NCI-H1417 (cell line): ENCODE measurements around the gene ANO1.

Source experiments
- DNase-seq, 3 experiments: peaks; one replicate each; lab custom pipeline; 2025; lab: John Stamatoyannopoulos, UW

Gene ANO1

DNA sequence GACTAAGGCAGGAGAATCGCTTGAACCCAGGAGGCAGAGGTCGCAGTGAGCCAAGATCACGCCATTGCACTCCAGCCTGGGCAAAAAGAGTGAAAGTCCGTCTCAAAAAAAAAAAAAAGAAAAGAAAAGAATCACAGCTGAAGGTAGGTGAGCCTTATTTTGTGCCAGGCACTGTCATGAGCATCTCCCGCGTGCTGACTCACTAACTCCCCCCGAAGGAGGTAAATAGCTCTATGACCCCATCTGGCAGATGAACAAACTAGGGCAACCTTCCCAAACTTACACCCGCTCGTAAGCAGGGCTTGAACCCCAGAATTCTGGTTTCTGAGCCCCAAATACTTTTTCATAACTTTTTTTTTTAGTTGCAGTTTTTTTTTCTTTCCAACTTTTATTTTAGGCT, 60.3 kb downstream of the ANO1 start:
- no peak for DNase-seq

DNA sequence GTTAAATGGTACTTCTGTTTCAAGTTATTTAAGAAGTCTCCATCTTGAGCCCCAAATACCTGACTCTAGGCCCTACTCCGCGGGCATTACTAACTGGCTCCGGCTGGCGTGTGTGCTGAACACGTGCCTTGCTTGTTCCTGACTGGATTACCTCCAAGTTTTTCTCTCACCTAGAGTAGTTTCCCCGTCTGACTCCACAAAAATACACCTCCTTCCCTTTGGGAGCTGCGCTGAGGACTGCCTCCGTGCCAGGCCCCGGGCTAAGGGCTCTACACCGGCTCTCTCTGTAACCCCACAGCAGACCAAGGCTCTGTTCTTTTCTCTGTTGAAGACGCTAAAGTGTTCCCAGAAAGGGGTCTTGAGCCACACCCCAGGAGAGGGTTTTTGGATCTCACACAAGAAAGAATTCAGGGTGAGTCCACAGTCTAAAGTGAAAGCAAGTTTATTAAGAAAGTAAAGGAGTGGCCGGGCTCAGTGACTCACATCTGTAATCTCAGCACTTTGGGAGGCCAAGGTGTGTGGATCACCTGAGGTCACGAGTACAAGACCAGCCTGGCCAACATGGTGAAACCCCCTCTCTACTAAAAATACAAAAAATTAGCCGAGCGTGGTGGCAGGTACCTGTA, 61.8 kb downstream of the ANO1 start:
- DNase-seq, result no peak

DNA sequence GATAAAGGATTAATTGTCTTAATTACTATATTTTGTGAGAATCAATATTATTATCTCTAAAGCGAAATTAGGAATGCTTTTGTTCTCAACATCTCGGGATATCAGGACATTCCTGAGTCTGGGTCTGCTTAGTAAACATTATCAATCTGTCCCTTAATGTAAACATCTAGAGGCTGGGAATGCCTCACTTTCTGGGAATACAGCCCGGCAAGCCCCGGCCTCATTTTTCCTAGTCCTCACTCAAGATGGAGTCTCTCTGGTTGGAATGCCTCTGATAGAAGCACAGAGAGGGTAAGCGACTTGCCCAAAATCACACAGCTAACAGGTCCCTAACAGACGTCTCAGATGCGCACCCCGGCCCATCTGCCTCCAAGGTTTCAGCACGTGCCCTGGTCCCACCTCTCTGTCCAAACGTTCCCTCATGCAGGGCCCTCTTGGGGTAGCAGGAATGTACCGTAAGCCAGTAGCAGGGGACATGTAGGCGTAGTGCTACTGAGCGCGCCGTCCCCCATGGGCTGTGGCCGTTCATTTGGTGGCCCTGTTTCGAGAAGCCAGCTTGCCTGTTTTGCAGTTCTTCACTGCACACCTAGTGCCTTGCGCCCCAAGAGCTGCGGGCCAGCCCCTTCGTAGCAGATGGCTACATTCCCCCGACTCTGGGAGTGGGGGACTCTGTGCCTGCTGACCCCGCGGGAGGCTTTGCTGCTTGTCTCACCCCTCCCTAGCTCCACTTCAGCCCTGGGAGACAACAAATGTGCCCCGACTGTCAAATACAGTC, 62.8 kb downstream of the ANO1 start:
- no peak for DNase-seq

DNA sequence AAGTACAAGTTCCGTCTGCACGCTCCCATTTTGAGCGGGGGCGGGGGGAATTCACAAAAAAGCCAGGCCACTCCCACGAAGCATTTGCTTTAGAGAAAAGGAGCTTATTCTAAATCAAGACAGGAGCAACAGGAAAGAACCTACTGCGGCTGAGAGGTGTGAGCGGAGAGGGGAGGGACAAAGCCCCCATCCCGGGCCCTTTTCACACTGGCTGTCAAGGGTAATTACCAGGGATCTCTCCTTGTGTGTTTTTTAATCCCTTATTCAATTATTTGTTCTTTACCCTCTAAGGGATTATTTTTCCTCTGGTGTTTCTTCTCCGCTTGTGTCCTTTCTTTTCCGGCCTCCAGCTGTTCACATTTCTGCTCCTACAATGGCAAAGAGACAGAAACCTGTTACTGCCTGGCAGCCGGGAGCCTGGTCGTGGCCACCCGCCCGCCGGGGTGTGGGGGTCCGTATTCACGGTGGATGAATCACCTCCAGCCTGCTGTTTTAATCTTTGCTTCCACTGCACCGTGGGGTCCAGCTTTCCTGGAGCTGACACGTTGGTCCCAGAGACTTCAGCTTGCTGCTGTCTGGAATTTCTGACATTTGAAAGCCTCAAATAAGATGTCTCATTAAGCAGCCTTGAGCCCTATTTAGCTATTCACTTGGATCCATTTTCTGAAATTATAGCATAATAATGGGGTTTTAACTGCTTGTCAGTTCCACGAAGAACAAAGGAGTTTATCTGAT, 63.5 kb downstream of the ANO1 start:
- DNase-seq, result peak in 2 of 3 experiments; percentile 66 to 86

DNA sequence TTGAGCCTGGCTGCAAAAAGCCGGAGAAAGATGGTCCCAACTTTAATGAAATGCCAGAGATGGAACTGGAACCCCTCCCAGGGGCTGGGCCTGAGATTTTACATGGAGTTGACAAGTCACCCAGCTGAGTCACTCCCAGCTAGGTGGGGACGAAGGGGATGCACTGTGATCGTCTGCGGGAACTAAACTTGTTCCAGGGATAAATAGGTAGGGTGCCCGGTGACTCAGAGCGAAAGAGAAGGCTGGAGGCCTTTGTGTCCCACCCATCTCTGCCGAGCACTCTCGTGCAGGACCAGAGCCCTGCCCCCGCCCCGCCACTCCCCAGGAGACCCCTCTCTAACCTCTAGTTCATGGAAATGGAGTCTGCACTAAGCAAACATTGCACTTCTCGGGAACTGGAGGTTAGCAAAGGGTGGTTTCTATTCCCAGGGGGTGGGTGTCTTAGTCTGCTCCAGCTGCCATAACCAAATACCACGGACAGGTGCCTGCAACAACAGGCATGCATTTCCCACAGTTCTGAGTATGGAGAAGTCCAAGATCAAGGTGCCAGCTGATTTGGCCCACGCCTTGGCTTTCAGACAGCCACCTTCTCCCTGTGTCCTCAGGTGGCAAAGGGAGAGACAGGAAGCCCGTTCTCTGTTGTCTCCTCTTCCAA, 64.2 kb downstream of the ANO1 start:
- DNase-seq, result peak in 2 of 3 experiments; percentile 37 to 74

DNA sequence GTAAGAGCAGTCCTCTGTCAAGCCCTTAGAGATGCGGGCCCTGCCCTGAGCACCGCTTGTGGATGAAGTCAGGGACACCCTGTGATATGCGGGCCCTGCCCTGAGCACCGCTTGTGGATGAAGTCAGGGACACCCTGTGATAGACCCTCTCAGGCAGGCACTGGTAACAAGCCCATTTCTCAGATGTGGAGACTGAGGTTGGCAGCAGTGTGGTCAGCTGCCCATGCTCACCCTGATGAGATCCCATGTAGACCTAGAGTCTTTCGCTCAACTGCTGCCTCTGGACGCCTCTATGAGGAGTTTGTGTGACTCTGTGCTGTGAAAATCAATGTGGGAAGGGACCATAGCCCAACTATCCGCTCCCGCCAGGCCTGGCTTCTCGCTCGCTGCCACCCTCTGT, 66.1 kb downstream of the ANO1 start:
- no peak for DNase-seq

DNA sequence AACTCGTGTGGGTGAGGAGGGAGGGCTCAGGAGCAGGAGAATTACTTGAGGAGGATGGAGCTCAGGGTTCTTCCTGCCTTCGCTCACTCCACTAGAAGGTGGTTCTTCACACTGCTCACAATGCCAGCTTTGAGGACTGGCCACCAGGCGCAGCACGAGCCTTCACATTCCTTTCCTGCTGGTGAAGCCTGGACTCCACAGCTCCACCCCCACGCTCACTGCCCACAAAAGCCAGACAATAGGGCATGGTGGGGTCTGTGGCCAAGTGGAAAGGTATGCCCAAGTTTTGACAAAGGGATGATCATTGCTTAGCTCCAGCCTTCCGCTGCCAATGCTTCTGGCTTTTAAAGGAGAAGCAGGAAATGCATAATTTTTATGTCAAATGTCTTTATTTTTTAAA, 67.0 kb downstream of the ANO1 start:
- DNase-seq, result no peak

DNA sequence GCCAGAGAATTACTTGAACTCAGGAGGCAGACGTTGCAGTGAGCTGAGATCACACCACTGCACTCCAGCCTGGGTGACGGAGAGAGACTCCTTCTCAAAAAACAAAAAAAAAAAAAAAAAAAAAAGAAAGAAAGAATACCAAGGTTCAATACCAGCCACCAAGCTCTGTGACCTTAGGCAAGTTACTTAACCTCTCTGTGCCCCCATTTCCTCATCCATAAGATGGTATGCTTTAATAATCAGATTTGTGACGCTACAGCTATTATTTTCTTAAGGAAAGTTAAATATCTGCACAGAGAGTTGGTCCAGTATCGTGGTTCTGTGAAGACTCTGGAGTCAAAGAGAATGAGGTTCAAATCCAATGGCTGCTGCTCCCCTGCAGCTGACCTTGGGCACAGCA, 67.7 kb downstream of the ANO1 start:
- DNase-seq, result no peak

DNA sequence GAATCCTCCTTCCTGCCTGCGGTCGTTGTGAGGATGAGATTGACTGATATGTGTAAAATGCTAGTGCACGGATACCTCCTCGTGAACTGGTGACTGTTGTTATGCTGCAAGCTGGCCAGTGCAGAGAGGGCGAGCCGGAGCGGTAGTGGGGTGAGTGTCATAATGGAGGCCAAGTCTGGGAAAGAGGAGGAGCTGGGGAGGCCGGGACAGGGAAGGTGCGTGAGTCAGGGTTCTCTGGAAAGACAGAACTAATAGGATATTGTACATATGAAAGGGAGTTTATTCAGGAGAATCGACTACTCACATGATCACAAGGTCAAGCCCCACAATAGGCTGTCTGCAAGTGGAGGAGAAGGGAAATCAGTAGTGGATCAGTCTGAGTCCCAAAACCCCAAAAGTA, 68.2 kb downstream of the ANO1 start:
- no peak for DNase-seq

DNA sequence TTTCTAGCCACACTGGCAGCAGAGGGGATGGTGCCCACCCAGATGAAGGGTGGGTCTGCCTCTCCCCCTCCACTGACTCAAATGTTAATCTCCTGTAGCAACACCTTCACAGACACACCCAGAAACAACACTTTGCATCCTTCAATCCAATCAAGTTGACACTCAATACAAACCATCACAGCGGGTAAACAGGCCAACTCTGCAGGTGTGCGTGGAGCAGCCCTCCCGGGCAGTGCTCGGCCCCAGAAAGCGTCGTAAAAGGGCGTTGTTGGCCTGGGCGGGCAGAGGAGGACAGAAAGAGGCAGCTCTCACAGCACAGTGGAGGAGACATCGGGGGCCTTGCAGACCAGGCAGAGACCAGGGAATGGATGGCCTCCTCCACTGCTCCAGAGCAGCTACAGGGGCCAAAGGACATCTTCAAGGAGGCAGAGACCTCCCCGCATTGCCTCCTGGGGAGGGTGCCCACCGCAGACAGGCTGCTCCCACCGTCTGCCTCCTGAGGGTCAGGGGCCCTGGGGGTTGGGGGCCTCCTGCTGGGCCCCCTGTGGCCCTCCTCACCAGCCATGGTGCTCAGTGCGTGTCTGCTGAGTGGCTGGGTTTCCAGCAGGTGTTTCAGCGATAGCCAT, 68.9 kb downstream of the ANO1 start:
- DNase-seq, result peak in 2 of 3 experiments; percentile 69 to 88

DNA sequence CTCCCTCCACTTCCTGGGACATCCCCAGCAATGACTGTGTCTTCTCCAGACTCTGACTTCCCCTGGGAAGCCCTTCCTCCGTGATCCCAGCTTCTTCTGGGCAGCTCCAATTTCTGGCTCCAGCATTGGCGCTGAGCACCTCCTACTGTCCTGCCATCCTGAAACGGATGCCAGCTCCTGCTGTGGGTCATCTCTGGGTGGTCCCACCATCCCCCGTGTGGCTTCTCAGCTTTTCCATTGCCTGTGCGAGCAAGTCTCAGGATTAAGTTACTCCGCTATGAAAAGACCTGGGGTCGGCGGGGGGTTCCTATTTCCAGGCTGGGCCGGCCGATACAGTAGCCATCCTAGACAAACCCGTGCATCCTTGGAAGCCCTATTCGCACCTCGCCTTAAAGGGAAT, 69.6 kb downstream of the ANO1 start:
- DNase-seq, result peak in 1 of 3 experiments; percentile 31

DNA sequence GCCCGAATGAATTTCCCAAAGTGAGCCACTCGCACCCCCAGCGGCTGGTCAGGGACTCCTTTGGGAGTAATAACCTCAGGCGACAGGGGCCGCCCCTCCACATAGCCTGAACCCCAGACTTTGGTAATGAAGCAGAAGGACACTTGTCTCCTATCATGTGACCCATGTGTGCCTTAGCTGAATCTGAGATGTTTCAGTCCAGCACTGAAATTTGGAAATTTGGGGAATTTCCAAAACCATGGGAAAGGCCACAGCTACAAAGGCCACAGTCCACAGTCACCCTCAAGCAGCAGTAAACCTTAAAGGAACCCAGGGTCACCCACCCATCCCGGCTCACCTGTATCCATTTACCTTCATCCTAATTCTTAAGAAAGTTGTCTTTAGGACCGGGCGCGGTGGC, 73.6 kb downstream of the ANO1 start:
- no peak for DNase-seq

DNA sequence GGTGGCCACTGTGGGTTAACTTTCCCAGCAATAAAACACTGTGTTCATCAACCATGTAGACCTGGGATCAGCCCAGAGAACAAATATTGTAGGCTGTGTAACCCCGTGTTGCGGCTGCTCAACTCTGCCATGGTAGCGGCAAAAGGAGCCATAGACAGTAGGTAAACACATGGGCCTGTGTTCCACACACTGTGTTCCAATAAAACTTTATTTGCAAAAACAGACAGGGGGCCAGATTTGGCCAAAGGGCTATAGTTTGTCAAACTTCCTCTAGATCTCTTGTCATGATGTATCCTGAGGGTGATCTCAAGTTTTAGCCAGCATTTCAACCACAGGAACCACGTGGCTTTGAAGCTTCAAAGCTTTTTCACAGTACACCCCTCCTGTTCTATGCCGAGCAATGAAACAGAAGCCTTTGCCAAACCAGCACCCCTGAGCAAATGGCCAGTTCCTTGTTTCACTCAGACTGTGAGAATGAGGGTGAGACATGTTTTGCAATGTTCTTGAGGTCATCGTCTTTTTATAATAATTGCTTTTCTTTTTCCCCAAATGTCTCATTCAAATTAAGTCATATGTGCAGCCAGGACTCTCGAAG, 75.1 kb downstream of the ANO1 start:
- no peak for DNase-seq

DNA sequence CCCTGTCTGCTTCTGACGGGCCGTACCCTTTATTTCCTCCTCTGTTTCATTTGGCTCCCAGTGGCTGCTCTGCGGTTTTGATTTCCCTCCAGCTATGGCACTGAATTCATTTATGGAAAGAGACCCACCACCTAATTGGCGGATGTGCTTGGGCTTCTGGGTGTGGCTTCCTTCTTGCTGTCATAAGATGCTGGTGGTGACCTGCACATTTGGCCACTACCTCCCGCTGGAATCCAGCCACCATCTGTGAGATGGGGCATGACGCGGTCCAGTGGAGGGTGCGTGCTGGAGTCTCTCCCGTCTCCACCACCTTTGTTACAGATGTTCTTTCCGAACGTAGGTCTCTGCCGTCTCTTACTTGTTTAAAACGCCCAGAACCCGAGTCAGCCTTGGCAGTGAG, 77.3 kb downstream of the ANO1 start:
- DNase-seq, result no peak

DNA sequence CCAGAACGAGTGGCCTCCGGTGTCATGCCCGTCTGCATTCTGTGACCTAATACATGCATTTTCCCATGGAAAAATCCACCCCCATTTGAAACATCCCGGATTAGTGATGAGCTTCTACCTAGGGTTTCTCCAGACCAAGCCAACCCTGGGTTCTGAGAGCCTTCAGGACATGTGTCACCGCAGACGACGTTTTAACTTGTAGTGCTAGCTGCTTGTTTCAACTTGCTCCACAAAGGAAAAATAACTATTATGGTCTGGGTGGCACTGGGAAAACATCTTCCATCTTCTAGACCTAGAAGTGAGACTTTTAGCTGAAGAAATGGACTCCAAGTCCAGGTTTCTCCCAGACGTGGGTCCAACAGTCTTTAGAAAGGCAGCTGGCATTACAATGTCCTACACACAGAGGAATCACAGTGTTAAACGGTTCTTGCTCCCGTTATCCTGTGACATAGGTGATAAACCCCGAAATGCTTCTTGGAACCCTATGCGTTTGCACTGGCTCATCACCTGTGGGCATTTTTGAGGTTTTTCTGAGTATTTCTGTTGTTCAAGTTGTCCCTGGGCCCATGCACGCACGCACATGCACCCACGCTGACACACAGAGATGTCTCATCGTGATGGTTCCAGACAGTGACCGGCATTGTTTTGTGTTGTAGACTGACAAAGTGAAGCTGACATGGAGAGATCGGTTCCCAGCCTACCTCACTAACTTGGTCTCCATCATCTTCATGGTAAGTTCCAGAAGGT, 78.3 kb downstream of the ANO1 start:
- no peak for DNase-seq

DNA sequence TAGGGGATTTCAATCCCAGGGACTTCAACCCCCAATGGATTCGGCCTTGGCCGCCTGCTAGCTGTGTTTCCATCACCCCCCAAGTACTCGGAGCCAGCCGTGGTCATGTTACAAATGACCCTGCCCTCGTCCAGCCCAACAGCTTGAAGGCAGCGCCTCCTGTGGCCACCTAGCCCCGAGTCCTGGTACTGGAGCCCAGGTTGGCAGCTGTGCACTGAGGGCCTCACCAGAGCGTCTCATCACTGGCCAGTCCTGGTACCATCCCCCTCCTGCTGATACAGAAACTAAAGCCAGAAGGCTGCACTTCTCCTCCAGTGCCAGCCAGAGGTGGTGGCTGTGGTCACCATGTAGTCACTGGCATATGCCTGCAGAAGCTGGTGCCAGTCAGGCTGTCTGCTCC, 80.1 kb downstream of the ANO1 start:
- DNase-seq, result no peak

DNA sequence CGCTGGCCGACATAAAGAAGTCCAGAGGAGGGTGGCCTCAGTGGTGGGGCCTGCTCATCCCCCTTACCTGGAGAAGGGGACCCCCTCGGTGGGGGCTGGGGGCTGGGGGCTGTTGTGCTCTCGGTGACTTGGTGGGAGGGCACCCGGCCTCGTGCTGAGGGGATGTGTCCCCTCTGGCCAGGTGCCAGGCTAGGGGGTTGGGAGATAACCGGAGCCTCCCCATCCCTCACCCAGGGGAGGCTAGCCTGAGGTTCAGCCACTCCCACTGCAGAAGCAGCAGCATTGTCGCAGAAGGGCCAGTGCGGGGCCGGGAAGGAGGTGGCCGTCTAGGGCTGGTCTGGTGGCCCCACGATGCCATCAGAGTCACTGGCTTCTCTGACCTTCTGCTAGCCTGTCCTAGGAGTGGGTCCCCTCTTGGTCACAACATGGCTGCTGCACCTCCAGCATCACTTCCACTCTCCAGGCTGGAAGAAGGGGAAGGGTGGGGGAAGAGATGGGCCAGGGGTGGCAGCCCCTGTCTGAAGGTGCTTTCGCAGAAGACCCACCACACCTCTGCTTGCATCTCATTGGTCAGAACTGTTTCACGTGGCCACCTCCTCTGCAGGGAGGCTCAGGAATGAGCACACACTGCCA, 80.8 kb downstream of the ANO1 start:
- DNase-seq, result no peak

DNA sequence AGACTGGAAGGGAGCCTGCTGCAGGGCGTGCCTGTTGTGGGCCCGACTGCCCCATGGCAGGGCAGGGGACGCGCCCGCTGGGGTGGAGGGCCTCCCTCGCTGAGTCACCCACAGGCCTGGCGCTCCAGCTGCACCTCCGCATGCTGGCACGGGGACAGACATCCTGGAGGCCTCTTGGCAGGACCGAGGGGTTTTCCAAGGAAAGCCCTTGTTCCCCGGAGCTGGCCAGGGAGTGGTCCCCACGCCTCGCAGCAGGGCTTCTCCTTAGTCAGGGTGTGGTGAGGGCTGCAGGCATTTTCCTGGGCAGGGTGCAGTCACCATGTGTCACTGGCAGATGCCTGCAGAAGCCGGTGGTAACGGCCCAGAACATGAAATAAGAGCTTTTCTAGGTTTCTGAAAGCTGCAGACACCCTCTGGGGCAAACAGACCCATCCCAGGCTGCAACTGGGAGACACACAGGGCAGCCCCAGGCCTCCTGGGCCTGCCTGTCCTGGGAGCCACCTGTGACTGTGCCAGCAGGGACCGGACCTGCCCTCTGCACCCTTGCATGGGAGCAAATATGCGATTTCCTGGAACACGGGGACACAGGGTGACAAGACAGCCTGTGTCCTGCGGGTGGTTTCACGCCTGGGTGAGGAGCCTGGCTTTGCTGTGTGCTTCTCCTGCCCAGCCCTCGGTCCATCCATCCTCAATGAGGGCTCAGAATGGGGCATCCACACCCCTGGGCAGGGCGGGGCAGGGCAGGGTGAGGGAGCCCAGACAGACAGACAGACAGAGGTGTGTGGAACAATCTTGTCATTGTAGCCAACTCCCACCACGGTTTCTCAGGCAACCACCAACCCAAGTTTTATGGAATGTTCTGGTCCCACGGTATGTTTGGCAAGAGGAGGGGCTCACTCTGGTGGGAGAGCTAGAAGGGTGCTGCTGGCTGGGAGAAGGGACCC, 81.8 kb downstream of the ANO1 start:
- no peak for DNase-seq

DNA sequence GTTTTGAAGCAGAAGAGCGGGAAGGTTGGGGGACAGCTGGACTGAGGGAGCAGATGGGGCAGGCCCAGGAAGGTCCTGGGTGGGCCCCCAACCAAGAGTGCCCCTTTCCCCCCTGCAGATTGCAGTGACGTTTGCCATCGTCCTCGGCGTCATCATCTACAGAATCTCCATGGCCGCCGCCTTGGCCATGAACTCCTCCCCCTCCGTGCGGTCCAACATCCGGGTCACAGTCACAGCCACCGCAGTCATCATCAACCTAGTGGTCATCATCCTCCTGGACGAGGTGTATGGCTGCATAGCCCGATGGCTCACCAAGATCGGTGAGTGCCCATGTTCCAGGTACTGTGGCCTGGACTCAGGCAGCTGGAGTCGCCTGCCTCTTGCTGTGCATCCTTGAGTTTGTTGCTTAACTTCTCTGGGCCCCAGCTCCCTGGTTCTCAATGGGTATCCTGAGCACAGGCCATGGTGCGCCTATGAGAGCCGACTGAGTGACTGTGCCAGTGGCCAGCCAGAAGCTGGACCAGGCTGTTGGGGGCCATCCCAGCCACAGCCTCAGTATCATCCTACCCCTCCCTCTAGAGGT, 83.0 kb downstream of the ANO1 start:
- DNase-seq, result no peak
